HG02759 (cell line): ENCODE data around the gene MCUB.
A peak's percentile ranks its signal among the peaks of the same experiment; 100 is the strongest.
"Not testable (repeated sequence)": the region's sequence is repeated elsewhere in the genome, so short reads cannot be mapped to it uniquely, and the experiment has no call there.

Source experiments
- ATAC-seq: cut with Tn5 transposase; IDR thresholded peaks from one replicate; pipeline ENCODE4 v1.9.1; 2021; ENCODE audit warnings: mild to moderate bottlenecking, moderate library complexity; ENCODE audit not compliant: unreplicated experiment

MCUB gene

GRCh38 chr4:109559983-109560686 lies at the start of gene MCUB:
MCUB (plus strand) TSS chr4:109560246; CDS start chr4:109560338, 92 bp downstream.
- peak; percentile 91 for ATAC-seq

- no peak for ATAC-seq
Measured at GRCh38 chr4:109510687-109511086, 49.4 kb upstream of the MCUB start.

GRCh38 chr4:109511414-109511813 lies 48.6 kb upstream of the MCUB start:
- ATAC-seq, result no peak

DNA sequence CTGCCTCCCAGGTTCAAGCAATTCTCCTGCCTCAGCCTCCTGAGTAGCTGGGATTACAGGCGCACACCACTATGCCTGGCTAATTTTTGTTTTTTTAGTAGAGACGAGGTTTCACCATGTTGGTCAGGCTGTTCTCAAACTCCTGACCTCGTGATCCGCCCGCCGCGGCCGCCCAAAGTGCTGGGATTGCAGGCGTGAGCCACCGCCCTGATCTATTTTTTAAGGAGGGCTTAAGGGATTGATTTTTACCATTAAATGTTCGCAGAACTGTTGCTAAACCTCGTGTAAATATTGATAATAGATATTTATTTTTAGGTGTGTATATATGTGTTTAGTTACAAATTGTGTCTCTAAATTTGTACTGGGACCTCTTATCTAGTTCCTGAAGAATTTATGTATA lies 46.7 kb upstream of the MCUB start:
- not testable (repeated sequence) for ATAC-seq

DNA sequence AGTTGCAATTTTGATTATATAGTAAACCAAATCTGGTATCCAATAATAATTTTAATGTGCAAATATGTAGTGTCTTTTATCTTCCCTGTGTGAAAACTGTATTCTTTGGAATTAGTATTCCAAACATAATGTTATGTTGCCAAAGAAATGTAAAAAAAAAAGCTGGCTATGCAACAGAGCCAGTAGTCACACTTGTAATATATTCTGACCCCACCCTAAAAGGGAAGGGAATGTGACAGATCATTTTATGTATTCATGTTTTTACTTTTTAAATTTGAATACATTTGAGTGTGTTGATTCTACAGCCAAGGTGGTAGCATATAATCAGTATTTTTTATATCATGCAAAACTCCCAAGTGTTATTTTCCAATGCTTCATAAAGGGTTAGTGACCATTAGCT lies 27.9 kb upstream of the MCUB start:
- ATAC-seq, result no peak

DNA sequence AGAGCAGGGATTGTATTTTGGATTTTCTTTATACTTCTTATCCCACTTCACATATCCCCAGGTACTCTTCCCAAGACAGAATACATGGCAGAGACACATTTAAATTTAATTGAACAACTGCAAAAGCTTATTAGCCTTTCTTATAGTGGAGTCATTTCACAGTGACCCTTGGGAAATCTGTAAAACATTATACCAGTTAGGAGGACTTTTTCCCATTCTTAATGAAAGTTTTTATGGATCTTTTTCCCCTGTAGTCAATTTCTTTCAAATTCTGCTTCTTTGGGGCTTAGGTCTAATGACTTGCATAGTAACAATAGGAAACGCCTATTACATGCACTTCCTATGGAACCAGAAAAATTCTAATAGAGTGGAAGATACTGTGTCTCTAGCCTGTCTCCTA lies 14.6 kb upstream of the MCUB start:
- ATAC-seq, result no peak

- no peak for ATAC-seq
Measured at GRCh38 chr4:109547394-109547793, 12.7 kb upstream of the MCUB start.

- no peak for ATAC-seq
Measured at GRCh38 chr4:109548655-109549054, 11.4 kb upstream of the MCUB start.

- no peak for ATAC-seq
Measured at GRCh38 chr4:109552237-109552636, 7.8 kb upstream of the MCUB start.

DNA sequence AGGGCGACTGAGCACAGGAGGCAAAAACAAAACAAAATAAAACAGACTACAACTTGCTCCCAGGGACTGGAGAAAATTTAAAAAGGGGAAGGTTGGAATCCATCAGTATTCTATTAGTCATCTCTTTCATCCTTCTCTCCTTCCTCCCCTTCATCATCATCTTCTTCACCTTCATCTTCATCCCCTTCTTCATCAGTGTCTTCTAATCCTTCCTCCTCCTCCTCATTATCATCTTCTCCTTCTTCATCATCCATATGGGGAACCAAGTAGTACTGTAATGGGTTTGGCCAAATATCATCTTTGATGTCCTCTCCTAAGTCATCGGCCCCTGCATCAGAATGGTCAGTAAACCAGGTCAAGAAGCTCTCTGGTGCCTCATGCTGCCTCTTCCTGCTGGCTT lies 6.9 kb upstream of the MCUB start:
- no peak for ATAC-seq

- ATAC-seq, result no peak
Measured at GRCh38 chr4:109554971-109555370, 5.1 kb upstream of the MCUB start.

- no peak for ATAC-seq
Measured at GRCh38 chr4:109557433-109557832, 2.6 kb upstream of the MCUB start.

DNA sequence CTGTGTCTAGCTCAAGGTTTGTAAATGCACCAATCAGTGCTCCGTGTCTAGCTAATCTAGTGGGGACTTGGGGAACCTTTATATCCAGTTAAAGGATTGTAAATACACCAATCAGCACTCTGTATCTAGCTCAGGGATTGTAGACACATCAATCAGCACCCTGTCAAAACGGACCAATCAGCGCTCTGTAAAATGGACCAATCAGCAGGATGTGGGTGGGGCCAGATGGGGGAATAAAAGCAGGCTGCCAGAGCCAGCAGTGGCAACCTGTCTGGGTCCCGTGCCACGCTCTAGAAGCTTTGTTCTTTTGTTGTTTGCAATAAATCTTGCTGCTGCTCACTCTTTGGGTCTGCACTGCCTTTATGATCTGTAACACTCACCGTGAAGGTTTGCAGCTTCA lies 2.0 kb upstream of the MCUB start:
- ATAC-seq, result not testable (repeated sequence)

GRCh38 chr4:109559625-109559982 lies 442 bp upstream of the MCUB start:
- ATAC-seq, result peak; percentile 25

DNA sequence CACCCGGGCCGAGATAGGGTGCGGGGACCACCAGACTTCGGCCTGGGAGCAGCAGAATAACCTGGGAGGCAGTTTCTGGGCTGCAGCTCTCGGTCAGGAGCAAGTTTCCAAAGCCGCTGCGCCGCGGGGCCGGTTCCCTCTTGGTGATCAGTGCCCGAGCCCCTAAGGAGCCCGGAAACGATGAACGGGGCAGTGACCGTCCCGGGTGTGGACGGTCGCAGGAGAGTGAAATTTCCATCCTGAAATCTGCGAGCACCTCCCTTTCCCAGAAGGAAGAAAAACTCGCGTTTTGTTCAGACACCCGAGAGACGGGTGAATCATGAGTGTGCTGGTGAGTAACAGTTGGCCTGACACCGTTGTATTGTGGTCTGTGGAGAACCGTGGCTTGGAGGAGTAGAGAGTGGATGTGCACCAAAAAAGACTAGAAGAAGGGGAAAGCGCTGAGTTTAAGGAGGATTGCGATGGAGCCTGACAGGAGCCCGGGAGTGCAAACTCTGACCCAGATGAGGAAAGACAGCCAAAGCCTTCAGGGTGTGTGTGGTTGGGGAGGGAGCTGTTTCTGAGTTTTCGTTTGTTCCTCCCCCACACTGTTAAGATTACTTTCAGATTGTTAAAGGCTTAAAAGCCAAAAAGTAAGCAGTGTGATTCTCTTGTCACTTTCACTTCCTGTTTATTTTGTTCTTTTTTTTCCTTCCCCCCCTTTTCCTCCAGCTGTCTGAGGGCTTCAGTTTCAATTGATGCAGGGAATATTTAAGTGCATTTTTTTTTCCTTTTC lies 828 bp downstream of the MCUB start:
- peak; percentile 55 for ATAC-seq

DNA sequence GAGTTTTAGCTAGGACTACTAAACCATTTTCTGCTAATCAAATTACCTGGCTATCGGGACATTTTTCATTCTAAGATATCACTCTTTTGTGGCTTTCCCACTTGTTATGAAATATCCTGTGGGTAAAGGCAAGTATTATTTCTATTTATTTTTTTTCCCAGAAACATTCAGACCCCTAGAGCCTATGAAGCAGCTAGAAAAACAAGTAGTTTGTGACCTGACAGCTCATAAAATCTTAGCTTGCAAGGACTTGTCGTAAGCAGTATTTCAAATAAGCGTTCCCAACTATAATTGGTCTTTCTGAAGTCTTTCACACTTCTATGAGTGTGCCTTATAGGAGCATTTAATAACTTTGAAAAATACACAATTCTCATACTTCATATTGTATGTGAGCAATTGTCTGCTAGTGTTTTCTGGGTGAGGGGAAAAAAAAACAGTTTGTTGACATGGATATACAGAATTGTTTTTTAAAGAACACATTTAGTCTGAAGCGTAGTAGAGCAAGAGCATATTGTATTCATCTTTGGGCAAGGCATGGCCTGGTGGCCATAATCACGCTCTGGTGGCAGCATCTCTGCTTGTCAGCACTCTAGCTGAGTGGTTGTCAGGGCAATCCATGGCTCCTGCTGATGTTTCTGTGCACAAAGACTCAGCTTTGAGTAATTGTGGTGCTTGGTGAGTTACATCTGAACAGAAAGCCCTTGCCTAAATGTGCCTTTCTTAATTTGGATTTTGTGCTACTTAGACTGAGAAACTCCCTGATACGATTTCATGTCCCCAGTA lies 2.6 kb downstream of the MCUB start:
- ATAC-seq, result no peak

GRCh38 chr4:109571494-109571893 lies 11.4 kb downstream of the MCUB start:
- ATAC-seq, result no peak

GRCh38 chr4:109572154-109572553 lies 12.1 kb downstream of the MCUB start:
- ATAC-seq, result no peak

DNA sequence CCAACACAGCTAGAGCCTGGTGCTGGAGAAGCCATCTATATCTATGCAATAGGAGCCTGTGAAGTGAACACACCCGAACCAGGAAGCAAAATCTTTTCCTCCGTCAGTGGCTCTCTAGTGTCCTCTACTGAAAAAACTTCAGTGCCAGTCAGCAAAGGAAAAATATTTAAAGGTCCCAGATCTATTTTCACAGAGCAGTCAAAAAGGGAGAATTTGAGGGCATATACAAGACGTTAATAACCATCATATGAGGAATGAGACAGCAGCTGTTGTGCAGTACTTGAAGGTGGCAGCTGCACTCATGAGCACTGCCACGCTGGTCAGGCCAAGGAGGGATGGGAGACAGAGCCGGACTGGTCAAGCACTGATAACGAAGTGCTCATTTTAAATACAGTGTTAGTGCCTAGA lies 14.4 kb downstream of the MCUB start:
- no peak for ATAC-seq

DNA sequence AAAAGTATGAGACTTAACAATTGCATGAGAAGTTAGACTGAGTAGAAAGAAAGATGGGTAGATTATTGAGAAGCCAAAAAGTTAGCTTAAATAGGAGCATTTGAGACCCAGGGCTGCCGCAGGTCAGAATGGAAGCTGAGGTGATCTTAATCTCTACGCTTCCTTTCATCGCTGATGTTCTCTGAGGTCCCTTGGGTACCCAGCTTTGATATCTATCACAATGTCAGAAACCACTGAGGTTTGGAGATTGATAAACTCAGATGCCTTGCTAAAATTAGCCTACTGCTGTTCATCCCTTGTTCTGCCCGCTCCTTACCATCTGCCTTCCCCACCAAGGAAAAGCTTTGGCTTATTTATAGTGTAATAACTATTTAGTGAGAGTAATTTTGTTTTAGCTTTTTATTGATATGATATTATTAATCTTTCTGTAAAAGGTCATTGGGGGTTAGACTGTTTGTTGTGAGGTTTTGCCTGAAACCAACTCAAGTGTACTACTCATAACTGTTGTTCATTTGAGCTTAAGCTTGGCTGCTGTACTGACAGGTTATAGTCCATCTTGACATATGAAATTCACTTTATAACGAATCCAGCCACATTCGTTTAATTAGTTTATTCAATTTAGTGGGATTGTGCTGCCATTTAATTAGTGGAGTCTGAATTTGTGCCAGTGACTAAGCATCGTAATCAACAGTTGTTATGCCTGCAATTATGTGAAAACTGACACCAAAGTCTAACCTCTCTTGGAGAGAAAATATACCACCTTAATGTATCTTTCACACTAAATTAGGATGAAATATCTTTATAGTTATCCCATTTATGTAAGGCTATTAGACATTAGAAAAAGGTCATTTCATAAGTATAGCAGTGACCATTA lies 15.1 kb downstream of the MCUB start:
- no peak for ATAC-seq

- no peak for ATAC-seq
Measured at GRCh38 chr4:109576462-109576861, 16.4 kb downstream of the MCUB start.
